Ecto neural progenitor cell (in vitro differentiated cells): Measurements from ENCODE around the gene MS4A5.
"Not testable (repeated sequence)": the region's sequence is repeated elsewhere in the genome, so short reads cannot be mapped to it uniquely, and the experiment has no call there.

Source experiments
- DNase-seq: peaks from one replicate; pipeline ENCODE4 v3.0.0-alpha.2; 2018; ENCODE audit warnings: low spot score

The MS4A5 gene, protein sequence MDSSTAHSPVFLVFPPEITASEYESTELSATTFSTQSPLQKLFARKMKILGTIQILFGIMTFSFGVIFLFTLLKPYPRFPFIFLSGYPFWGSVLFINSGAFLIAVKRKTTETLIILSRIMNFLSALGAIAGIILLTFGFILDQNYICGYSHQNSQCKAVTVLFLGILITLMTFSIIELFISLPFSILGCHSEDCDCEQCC

DNA sequence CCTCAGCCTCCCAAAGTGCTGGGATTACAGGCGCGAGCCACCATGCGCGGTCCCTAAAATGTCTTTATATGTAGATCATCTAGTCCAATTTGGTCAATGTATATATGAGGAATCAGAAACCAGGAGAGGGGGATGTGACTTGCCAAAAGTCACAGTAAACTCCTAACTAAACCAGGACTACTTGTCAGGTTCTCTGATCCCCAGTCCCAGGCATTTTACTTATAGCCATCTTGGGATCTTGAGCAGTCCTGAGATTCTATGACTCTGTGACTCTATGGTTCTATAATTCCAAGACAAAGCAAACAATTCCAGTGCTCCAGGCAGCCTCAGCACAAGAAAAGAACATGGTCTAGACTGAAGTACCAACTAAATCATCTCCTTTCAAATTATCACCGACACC lies at the start of gene MS4A5:
MS4A5 (plus strand) TSS at position 301 of the 400 bp plus-strand sequence. CDS start 103 bp downstream, outside the sequence.
- no peak for DNase-seq

- DNase-seq = no peak
Measured at GRCh38 chr11:60389279-60389910, 40.0 kb upstream of the MS4A5 start.

DNA sequence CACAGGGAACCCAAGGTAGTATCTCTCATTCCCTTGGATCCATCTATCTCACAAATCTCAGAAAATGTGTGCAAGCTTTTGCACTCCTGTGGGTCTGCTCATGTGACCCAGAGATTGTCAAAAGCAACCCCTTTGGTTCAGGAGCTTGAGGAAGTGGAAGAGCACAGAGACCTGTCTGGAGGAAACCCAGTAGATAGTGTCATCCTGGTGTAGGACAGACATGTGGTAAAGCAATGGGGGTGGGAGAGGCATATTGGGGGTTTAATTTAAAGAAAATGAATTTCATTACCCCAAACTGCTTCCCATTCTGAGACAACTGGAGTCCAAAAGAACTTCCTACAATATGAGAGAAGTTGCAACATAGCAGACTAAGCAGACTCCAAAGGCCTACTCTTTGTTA lies 39.0 kb upstream of the MS4A5 start:
- no peak for DNase-seq

- DNase-seq = no peak
Measured at GRCh38 chr11:60392361-60392760, 37.0 kb upstream of the MS4A5 start.

DNA sequence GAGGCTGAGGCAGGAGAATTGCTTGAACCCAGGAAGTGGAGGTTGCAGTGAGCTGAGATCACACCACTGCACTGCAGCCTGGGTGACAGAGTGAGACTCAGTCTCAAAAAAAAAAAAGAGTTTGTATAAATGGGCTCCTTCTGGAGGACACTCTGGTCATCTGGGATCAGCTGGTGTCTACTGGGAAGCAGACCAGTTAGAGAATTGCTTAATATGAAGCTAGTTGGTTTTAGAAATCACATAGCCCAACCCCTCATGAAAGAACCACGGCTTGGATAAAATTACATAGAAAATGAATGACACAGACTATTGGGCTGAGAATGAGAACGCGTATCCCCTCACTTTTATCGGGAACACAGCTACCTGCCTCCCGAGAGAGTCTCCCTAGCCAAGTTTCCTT lies 36.4 kb upstream of the MS4A5 start:
- DNase-seq = no peak

DNA sequence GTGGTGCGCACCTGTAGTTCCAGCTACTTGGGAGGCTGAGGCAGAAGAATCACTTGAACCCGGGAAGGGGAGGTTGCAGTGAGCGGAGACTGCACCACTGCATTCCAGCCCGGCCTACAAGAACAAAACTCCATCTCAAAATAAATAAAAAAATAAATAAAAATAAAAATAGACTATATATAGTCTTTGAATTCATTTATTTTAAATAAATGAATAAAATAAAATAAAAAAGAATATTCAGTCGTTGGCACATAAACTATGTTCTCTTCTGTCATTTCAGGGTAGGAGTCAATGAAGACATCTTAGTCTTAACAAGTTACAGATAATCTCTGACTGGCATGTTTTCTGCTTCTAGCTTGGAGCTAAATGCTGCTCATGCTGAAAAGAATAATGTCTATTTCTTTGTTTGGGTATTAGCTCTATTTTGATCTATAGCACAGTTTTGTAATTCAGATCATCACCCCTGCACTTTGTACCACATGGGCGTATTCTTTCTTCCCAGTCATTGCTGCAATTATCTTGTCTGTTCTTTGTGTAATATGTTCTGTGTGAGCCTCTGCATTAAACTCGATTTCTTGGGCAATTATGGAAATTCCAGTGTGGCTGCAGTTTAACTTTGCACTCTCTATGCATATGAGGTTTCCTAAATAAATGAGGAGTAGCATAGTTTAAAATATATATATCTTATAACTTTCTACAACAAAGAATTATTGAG lies 34.5 kb upstream of the MS4A5 start:
- no peak for DNase-seq

- DNase-seq = no peak
Measured at GRCh38 chr11:60396382-60396781, 33.0 kb upstream of the MS4A5 start, which contains the start of gene MS4A14. TSS of gene MS4A14 (plus strand) at chr11:60396459. CDS start at chr11:60396579, 120 bp downstream.

DNA sequence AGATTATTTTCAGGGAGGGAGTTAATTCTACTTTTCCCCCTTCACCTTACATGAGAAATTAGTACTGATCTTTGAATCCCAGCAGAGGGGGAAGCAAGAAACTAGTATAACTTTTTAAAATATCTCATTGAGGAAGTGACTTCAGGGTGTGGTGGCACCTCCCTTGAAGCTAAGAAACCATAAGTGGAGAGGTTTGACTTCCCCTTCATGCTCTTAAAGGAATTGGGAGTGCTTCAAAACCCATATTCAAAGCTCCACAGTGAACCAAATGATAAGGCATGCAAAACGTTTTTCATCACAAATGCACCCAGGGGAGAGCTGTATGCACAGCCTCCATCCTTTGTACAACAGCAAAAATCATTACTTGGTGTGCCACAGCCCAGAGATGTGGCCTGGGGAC lies 32.6 kb upstream of the MS4A5 start:
- DNase-seq = no peak

DNA sequence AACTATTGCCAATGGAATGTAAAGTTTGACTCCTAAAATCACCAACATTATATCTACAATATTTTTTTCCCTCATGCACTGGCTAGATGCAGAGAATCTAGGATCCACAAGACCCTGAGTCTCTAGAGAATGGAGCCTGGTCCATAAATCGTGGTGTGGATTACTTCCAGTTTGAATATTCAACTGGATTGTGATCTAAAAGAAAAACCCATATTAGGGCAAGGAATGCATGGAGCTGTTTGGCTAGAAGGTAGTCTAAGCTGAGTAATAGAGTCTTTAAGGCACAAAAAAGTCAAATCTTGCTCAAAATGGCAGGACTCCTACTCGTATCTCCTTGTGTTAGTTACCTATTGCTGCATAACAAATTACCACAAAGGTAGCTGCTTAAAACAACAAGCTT lies 9.4 kb upstream of the MS4A5 start:
- DNase-seq = no peak

DNA sequence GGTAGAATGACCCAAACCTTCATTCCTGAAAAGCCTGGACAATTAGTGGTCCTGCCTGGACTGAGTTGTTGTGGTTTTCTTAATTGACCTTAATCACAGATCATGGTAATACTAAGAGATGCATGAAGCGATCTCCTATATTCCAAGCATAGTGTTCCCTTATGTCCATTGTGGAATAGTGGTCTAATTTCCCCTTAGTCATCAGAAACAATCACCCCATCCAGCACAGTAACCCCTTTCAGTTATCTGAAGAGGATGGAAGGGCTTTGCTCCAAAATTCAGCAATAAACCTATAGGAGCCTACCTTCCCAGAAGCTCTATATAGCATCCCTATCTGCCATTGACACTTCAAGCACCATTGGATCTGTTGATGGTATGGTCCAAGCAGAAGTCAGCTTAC lies 6.8 kb upstream of the MS4A5 start:
- no peak for DNase-seq

- no peak for DNase-seq
Measured at GRCh38 chr11:60428517-60428916, 855 bp upstream of the MS4A5 start.

DNA sequence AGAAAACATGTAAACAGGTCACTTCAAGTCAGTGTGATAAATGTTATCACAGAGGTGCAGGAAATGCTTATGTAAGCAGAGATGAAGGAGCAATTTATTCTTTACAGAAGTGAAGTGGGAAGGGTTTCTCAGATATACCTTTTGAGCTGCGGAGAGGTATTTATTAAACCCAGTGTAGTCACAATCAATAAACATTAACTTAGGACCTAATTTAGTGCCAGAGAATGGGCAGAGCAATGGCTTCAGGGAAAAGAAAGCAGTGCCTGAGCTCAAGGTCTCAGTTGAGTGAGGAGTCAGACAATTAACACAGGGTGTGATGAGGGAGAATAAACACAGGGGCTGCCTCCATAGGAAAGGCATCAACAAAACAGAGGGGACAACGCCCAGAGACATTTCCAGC lies 1.9 kb downstream of the MS4A5 start:
- DNase-seq = no peak

- DNase-seq = no peak
Measured at GRCh38 chr11:60433401-60433800, 4.0 kb downstream of the MS4A5 start.

DNA sequence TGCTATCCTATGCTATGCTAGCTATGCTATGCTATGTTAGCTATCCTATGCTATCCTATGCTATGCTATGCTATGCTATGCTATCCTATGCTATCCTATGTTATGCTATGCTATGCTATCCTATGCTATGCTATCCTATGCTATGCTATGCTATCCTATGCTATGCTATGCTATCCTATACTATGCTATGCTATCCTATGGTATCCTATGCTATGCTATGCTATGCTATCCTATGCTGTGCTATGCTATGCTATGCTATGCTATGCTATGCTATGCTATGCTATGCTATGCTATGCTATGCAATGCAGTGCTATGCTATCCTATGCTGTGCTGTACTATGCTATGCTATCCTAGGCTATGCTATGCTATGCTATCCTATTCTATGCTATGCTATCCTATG lies 17.7 kb downstream of the MS4A5 start:
- no peak for DNase-seq

- DNase-seq = no peak
Measured at GRCh38 chr11:60447846-60448245, 18.5 kb downstream of the MS4A5 start.

DNA sequence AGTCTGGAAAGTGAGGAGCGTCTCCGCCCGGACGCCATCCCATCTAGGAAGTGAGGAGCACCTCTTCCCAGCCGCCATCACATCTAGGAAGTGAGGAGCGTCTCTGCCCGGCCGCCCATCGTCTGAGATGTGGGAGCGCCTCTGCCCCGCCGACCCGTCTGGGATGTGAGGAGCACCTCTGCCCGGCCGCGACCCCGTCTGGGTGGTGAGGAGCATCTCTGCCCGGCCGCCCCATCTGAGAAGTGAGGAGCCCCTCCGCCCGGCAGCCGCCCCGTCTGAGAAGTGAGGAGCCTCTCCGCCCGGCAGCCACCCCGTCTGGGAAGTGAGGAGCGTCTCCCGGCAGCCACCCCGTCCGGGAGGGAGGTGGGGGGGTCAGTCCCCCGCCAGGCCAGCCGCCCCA lies 21.8 kb downstream of the MS4A5 start:
- not testable (repeated sequence) for DNase-seq

GRCh38 chr11:60454212-60454611 lies 24.8 kb downstream of the MS4A5 start:
- no peak for DNase-seq

GRCh38 chr11:60455531-60456042 lies 26.2 kb downstream of the MS4A5 start, which contains the start of gene MS4A1:
TSS of gene MS4A1 (plus strand) at chr11:60455847. CDS start at chr11:60462375, 6,528 bp downstream.
- no peak for DNase-seq

DNA sequence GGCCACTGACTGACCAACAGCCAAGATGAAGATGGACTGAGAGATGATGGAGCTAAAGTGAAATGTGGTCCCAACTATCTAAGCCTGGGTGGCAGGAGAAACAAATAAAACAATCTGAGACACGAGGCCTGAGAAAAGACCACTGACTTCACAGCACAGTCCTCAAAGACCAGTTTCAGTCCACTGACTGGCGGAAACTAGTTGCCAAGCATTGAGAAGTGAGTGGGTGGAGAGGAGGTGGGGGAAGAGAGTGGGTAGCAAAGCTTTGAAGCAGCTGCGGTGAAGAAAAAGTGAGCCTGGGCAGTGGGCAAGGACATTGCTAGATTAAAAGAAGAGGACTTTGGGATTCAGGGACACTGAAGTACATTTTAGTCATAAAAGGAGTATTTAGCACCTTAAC lies 28.2 kb downstream of the MS4A5 start:
- no peak for DNase-seq

GRCh38 chr11:60459345-60459744 lies 30.0 kb downstream of the MS4A5 start:
- no peak for DNase-seq

GRCh38 chr11:60468829-60469228 lies 39.5 kb downstream of the MS4A5 start:
- DNase-seq = no peak

GRCh38 chr11:60469723-60470122 lies 40.4 kb downstream of the MS4A5 start:
- DNase-seq = no peak

- no peak for DNase-seq
Measured at GRCh38 chr11:60477035-60477445, 47.7 kb downstream of the MS4A5 start.
